Ovary (tissue), 3 donors: Measurements from ENCODE around the gene RNF138.

ENCODE experiments used
- POLR2A ChIP-seq: fragments of 450-650 bp; IDR thresholded peaks from one replicate; pipeline ENCODE4 v1.6.1; 2017; ENCODE audit warnings: antibody characterized with exemption, mild to moderate bottlenecking, moderate library complexity
- TF ChIP-seq, protein P1 (sequence below), 3 donors: fragments of 450-650 bp in 2 of 3; fragments of 200-600 bp in 1 of 3; IDR thresholded peaks; one replicate each; pipeline versions ENCODE4 v1.5.1 to v1.8.0; 2016 to 2022; ENCODE audit warnings: antibody characterized with exemption in 3 of 3, mild to moderate bottlenecking in 1 of 3
- donor health status: DM: no; HTN: no; CAD: no.

DNA sequence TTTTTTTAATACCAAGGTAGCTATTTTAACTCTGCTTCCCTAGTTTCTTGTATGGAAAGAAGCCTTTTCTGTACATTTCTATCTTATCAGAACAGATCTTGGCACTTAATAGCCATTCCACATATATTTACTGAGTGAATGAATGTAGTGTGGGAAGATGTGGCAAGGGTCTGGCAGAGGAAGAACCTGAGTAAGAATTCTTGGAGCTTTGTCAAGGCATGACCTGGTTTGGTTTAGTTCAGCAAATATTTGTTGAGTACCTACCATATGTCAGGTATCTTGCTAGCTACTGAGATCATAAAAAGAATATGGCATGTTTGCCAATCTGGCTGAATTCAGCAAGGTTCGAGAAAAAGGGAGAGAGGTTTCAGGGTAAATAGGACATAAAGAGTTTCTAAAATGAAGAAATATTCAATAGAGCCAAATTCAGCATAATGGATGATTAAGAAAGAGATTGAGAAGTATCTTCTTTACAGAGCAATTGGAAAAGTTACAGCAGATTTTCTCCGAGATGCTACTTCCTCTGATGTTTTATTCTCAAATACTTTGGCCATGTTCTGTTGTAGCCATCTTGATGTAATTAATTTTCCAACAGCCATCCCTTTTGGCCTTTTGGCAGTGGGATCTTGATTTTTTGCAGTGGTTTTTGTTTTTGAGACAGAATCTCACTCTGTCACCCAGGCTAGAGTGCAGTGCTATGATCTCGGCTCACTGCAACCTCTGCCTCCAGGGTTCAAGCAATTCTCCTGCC, 76.5 kb downstream of the RNF138 start:
- TF ChIP-seq, protein P1, sequence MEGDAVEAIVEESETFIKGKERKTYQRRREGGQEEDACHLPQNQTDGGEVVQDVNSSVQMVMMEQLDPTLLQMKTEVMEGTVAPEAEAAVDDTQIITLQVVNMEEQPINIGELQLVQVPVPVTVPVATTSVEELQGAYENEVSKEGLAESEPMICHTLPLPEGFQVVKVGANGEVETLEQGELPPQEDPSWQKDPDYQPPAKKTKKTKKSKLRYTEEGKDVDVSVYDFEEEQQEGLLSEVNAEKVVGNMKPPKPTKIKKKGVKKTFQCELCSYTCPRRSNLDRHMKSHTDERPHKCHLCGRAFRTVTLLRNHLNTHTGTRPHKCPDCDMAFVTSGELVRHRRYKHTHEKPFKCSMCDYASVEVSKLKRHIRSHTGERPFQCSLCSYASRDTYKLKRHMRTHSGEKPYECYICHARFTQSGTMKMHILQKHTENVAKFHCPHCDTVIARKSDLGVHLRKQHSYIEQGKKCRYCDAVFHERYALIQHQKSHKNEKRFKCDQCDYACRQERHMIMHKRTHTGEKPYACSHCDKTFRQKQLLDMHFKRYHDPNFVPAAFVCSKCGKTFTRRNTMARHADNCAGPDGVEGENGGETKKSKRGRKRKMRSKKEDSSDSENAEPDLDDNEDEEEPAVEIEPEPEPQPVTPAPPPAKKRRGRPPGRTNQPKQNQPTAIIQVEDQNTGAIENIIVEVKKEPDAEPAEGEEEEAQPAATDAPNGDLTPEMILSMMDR (IDR thresholded peaks at IDR 0.05), result no peak
- TF ChIP-seq POLR2A, result no peak
